GM23338 (cell line): Measurements from ENCODE around the gene KCNT2.

Source experiments
- CTCF ChIP-seq, 2 experiments: fragments of 200-600 bp in 1 of 2; sonication (generic) in 1 of 2; conservative IDR thresholded peaks; 2 replicates each; pipeline versions ENCODE4 v1.5.1 to v1.6.1; 2016 to 2017; ENCODE audit warnings: antibody characterized with exemption in 2 of 2, low read depth in 2 of 2, mild to moderate bottlenecking in 2 of 2, moderate library complexity in 1 of 2
- EZH2 ChIP-seq: fragments of 200-600 bp; sonication (generic); IDR thresholded peaks from one replicate; pipeline ENCODE4 v1.8.0; 2017; ENCODE audit warnings: antibody characterized with exemption, mild to moderate bottlenecking, low read depth; ENCODE audit not compliant: unreplicated experiment
- POLR2AphosphoS5 ChIP-seq: IDR thresholded peaks from 2 replicates; pipeline ENCODE4 v1.6.1; 2016; ENCODE audit warnings: antibody characterized with exemption, low read depth

- no peak for TF ChIP-seq CTCF (conservative IDR thresholded peaks at IDR 0.05; ENCODE audit: low read depth in 2 of 2)
- no peak for TF ChIP-seq EZH2
- no peak for TF ChIP-seq POLR2AphosphoS5
These were observed 169.9 kb downstream of the KCNT2 start for GRCh38 chr1:196438329-196438728.
